MM.1S (cell line): ENCODE data around the gene EFHC2.

Source experiments
- CTCF ChIP-seq: fragments of 300-600 bp; sonication (generic); IDR thresholded peaks from 2 replicates; pipeline ENCODE4 v1.5.1; 2016; ENCODE audit warnings: antibody characterized with exemption, low read length, mixed read lengths
- EZH2 ChIP-seq: fragments of 300-600 bp; sonication (generic); optimal IDR thresholded peaks from 2 replicates; pipeline ENCODE3; 2017; ENCODE audit warnings: low read depth, mild to moderate bottlenecking, antibody characterized with exemption, low read length, mixed read lengths
- EZH2phosphoT487 ChIP-seq: fragments of 300-600 bp; sonication (generic); IDR thresholded peaks from 2 replicates; pipeline ENCODE4 v1.6.1; 2018; ENCODE audit warnings: antibody characterized with exemption, low read length

GRCh38 chrX:44157283-44157682 is 186.2 kb downstream of the EFHC2 start:
- no peak for TF ChIP-seq CTCF
- TF ChIP-seq EZH2: no peak
- no peak for TF ChIP-seq EZH2phosphoT487
